ENCODE results near the gene RAP1B.

DNA sequence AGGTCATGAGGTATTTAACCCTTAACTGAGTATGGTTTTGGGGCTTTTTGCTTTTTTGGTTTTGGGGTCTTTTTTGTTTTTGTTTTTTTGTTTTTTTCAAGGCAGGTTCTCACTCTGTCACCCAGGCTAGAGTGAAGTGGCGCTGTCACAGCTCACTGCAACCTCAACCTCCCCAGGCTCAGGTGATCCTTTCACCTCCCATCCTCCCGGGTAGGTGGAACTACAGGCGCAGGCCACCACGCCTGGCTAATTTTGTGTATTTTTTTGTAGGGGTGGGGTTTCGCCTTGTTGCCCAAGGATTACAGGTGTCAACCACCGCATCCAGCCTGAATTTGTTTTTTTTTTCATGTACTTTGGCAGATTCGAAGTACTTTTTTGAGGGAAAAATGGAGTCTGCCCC, 19.9 kb downstream of the RAP1B start:
- TF ChIP-seq POLR2A (IDR thresholded peaks at IDR 0.05) (no peak), CTCF (IDR thresholded peaks at IDR 0.05) (no peak)

All from thyroid gland (tissue), 4 donors.